GM12891 (cell line): Measurements from ENCODE around the gene STAT6.

Source experiments
- DNase-seq: peaks from one replicate; pipeline ENCODE4 v3.0.0; 2011; ENCODE audit warnings: low spot score; ENCODE audit not compliant: insufficient read length
- FAIRE-seq: peaks from 2 replicates; lab custom pipeline; 2011; peaks lifted over from hg19 to GRCh38; lab: Jason Lieb, UNC
- PAX5 ChIP-seq: IDR thresholded peaks from 2 replicates; pipeline ENCODE4 v1.6.1; 2011; ENCODE audit warnings: low read length, moderate library complexity, mild to moderate bottlenecking; ENCODE audit not compliant: insufficient read depth, severe bottlenecking
- POLR2A ChIP-seq: IDR thresholded peaks from 2 replicates; pipeline ENCODE4 v1.6.1; 2011; ENCODE audit warnings: low read depth, low read length, control low read depth
- POLR2AphosphoS5 ChIP-seq: IDR thresholded peaks from 2 replicates; pipeline ENCODE4 v1.6.1; 2011; ENCODE audit warnings: low read depth, low read length, control low read depth
- POU2F2 ChIP-seq: IDR thresholded peaks from 2 replicates; pipeline ENCODE4 v1.6.1; 2011; ENCODE audit warnings: low read depth, mild to moderate bottlenecking, control low read depth, low read length, moderate library complexity
- SPI1 ChIP-seq: IDR thresholded peaks from 2 replicates; pipeline ENCODE4 v1.6.1; 2011; ENCODE audit warnings: low read depth, low read length, control low read depth
- TAF1 ChIP-seq: IDR thresholded peaks from 2 replicates; pipeline ENCODE4 v1.6.1; 2011; ENCODE audit warnings: low read depth, low read length, control low read depth

Gene STAT6

GRCh38 chr12:57049119-57049446, 62.1 kb downstream of the STAT6 start:
- FAIRE-seq: no peak
- DNase-seq: no peak
- TF ChIP-seq TAF1: no peak
- no peak for TF ChIP-seq POLR2AphosphoS5
- no peak for TF ChIP-seq POLR2A
- TF ChIP-seq SPI1: no peak
- TF ChIP-seq POU2F2: no peak
- TF ChIP-seq PAX5: no peak

DNA sequence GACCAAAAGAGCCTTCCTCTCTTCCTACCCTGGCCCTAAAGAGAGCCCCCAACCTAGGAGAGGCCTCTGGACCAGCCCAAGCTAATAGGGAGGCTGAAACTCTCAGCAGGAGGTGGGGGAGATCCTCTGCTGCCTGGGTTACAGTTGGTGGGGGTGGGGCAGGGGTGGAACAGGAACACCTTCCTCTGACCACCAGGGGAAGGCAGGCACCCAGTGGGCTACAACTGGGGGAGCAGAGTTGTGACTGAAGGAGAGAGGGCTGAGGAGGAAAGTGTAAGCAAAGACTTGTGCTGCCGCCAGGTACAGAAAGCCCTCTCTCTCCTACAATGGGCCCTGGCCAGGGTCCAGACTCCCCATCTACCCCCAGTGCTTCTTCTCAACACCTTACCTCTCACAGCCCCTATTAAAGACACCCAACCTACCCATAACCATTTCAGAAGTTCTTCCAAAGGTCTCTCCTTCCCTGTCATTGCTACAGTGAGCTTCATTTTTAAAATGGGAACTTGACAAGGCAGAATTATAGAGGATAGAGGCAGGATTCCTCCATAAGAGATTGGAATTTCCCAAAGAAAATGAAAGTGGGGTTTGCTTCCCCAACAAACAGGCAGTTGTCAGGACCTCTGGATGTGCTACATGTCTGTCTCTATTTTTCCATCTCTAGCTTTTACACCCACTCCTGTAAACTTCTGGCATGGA, 62.6 kb downstream of the STAT6 start:
- DNase-seq (no peak), FAIRE-seq (peak; percentile 47)

DNA sequence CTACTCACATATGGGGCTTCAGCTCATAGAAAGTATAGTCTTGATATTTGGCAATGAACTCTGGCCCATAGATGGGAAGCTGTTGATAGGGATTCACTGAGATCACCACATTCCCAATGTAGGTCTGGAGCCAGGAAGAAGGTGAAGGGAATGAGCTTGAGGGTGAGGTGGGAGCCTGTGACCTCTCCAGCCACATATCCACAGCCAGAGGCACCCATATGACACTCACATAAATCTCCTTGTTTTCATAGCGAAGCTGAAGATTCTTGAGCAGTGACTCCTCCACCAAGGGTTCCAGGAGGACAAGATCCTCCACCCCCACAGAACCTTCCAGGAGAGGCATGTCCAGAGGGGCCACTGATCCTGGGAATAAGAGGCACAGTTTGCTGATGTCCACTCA, 63.2 kb downstream of the STAT6 start:
- FAIRE-seq (no peak), DNase-seq (no peak)
- TF ChIP-seq PAX5: no peak

More for the DNA sequence above, 62.6 kb downstream of the STAT6 start:
- no peak for TF ChIP-seq TAF1
- TF ChIP-seq POU2F2: no peak
- TF ChIP-seq POLR2AphosphoS5: no peak
- TF ChIP-seq POLR2A: no peak
- no peak for TF ChIP-seq SPI1
- no peak for TF ChIP-seq PAX5

DNA sequence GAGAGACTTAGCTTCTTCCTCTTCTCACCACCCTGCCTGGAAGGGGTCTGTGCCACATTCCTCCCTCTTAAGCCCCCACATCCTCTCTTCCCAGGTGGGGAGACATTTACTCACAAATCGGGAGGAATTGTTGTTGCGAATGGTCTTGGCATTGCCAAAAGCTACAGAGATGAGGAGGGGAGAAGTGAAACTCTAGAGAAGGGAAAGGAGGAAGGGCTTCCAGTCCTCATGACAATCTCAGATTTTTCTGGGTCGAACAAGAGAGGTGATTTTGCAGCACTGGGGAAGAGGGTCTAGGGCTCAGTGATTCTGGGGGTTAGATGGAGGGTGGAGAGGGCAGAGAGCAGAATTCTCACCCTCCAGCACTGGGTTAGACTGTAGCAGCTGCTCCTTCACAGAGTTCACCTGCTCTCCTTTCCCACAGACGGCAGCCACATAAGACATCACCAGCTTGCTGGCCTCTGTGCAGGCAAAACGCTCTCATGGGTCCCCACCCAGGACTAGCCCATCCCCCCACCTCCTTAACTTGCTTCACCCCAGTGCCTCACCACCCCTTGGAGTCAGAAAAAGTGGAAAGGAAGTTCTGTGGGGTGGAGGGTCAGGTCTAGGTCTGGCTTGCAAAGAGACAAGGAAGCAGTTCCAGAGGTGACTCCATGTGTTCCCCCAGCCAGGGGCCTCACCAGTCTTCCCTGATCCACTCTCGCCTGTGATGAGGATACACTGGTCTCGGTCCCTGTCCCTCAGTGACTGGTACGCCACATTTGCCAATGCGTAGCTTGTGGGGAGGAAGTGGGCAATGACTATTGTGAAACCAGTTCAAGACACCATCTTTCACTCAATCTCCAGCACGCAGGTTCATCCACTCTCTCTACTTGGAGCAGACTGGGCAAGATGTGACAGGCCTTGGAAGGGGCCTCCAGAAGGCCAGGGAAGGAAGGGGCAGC, 63.9 kb downstream of the STAT6 start:
- TF ChIP-seq TAF1 (no peak), POU2F2 (no peak), POLR2AphosphoS5 (no peak), POLR2A (no peak), SPI1 (peak; percentile 85), PAX5 (no peak)
- FAIRE-seq: peak; percentile 91

GRCh38 chr12:57046086-57046791, 64.9 kb downstream of the STAT6 start:
- TF ChIP-seq POU2F2 (no peak), SPI1 (no peak), TAF1 (no peak), POLR2A (no peak), POLR2AphosphoS5 (no peak), PAX5 (no peak)
- FAIRE-seq (peak; percentile 33), DNase-seq (no peak)

More for the DNA sequence above, 63.9 kb downstream of the STAT6 start:
- DNase-seq: no peak
